GM18526 (cell line): ENCODE data around the gene PSMG4.

ENCODE experiments used
- POLR2A ChIP-seq: IDR thresholded peaks from 3 replicates; pipeline ENCODE4 v1.6.1; 2011; ENCODE audit not compliant: insufficient read length; ENCODE audit errors: extremely low read depth

The PSMG4 gene

GRCh38 chr6:3261518-3261820 lies 2.7 kb downstream of the PSMG4 start:
- TF ChIP-seq POLR2A = no peak

GRCh38 chr6:3261921-3262320 lies 3.2 kb downstream of the PSMG4 start:
- no peak for TF ChIP-seq POLR2A

GRCh38 chr6:3263096-3263495 lies 4.3 kb downstream of the PSMG4 start:
- TF ChIP-seq POLR2A = no peak

GRCh38 chr6:3264356-3264755 lies 5.6 kb downstream of the PSMG4 start:
- no peak for TF ChIP-seq POLR2A

GRCh38 chr6:3265671-3266070 lies 6.9 kb downstream of the PSMG4 start:
- no peak for TF ChIP-seq POLR2A

GRCh38 chr6:3266170-3266569 lies 7.4 kb downstream of the PSMG4 start:
- TF ChIP-seq POLR2A = no peak

GRCh38 chr6:3267162-3267561 lies 8.4 kb downstream of the PSMG4 start:
- TF ChIP-seq POLR2A = no peak

GRCh38 chr6:3268680-3269079 lies 9.9 kb downstream of the PSMG4 start:
- TF ChIP-seq POLR2A = no peak

GRCh38 chr6:3269281-3269975 lies 10.7 kb downstream of the PSMG4 start:
- no peak for TF ChIP-seq POLR2A

- TF ChIP-seq POLR2A = no peak
Measured at GRCh38 chr6:3270258-3270657, 11.5 kb downstream of the PSMG4 start.

- TF ChIP-seq POLR2A = no peak
Measured at GRCh38 chr6:3271756-3272155, 13.0 kb downstream of the PSMG4 start.

- no peak for TF ChIP-seq POLR2A
Measured at GRCh38 chr6:3272911-3273547, 14.3 kb downstream of the PSMG4 start.

- no peak for TF ChIP-seq POLR2A
Measured at GRCh38 chr6:3273707-3274521, 15.2 kb downstream of the PSMG4 start.

GRCh38 chr6:3276174-3277167 lies 17.7 kb downstream of the PSMG4 start:
- no peak for TF ChIP-seq POLR2A

- TF ChIP-seq POLR2A = no peak
Measured at GRCh38 chr6:3277251-3277650, 18.5 kb downstream of the PSMG4 start.

GRCh38 chr6:3277851-3278416 lies 19.2 kb downstream of the PSMG4 start:
- no peak for TF ChIP-seq POLR2A
